ENCODE measurements around the gene MVP.
"Not testable (repeated sequence)": the region's sequence is repeated elsewhere in the genome, so short reads cannot be mapped to it uniquely, and the experiment has no call there.

DNA sequence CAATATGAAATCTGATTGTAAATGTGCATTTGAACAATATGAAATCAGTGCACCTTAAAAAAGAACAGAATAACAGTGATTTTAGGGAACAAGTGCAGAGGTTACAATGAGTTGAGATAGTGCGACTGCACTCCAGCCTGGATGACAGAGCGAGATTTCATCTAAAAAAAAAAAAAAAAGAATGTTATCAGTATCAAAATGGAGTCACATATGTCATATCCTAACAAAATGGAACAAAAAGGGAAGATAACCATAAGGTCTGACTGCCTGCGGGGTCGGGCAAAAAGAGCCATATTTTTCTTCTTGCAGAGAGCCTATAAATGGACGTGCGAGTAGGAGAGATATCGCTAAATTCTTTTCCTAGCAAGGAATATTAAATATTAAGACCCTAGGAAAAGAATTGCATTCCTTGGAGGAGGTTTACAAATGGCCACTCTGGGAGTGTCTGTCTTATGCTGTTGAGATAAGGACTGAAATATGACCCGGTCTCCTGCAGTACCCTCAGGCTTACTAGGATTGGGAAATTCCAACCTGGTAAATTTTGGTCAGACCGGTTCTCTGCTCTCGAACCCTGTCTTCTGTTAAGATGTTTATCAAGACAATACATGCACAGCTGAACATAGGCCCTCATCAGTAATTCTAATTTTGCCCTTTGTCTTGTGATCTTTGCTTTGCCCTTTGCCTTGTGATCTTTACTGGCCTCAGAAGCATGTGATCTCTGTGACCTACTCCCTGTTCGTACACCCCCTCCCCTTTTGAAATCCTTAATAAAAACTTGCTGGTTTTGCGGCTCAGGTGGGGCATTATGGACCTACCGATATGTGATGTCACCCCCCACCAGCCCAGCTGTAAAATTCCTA is 36.9 kb upstream of the MVP start:
- TF ChIP-seq, protein P1, sequence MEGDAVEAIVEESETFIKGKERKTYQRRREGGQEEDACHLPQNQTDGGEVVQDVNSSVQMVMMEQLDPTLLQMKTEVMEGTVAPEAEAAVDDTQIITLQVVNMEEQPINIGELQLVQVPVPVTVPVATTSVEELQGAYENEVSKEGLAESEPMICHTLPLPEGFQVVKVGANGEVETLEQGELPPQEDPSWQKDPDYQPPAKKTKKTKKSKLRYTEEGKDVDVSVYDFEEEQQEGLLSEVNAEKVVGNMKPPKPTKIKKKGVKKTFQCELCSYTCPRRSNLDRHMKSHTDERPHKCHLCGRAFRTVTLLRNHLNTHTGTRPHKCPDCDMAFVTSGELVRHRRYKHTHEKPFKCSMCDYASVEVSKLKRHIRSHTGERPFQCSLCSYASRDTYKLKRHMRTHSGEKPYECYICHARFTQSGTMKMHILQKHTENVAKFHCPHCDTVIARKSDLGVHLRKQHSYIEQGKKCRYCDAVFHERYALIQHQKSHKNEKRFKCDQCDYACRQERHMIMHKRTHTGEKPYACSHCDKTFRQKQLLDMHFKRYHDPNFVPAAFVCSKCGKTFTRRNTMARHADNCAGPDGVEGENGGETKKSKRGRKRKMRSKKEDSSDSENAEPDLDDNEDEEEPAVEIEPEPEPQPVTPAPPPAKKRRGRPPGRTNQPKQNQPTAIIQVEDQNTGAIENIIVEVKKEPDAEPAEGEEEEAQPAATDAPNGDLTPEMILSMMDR (IDR thresholded peaks at IDR 0.05), result not testable (repeated sequence)
- not testable (repeated sequence) for TF ChIP-seq EZH2 (IDR thresholded peaks at IDR 0.05; ENCODE audit: borderline replicate concordance, insufficient read depth, low read depth, low read length, poor library complexity, severe bottlenecking)

Data from B cell (primary cell).